Measurements from ENCODE around the gene BHLHE41. TPM values are rescaled to one million over a fixed set of nuclear protein-coding genes. Genes with fewer than 3 reads are reported as not detected.

Gene BHLHE41
- total and polyA plus RNA-seq, 9 donors, result 1.1 to 3.9 (median 1.8) TPM

DNA sequence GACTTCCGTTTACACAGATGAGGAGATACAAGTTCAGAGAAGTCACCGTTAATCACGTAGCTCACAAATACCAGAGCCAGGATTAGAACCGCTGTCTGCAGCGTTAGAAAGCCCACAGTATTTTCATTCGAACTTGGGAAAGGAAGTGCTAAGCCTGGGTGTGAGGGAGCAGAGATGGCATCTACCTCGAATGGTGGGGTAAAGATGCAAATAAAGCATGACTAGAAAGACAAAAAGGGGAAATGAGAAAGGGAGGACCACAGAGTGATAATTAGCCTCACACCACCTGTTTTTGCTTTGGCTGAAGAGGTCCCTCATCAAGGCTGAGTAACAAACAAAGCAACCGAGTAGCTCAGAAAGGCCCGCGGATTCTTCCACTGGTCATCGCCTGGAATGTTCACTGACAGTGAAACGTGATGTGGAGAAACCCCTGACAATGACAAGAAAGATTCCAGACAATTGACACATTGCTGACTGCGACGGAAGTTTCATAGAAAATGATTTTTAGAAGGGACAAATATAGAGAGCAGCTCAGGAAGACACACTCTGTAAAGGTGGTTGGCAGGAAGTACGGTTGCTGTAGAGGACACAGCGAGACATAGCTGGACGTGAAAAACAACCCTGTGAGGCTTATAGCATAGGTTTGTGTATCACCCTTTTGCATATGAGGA lies 31.5 kb upstream of the BHLHE41 start:
- Histone ChIP-seq H3K9me3 (replicated peaks; ENCODE audit: control insufficient read depth, low read depth, low read length) (no peaks in the 10 kb centered on the region), H3K4me1 (ENCODE audit: control insufficient read depth, insufficient read depth, low read length) (peaks cover 2% of the 10 kb centered on the region), H3K36me3 (ENCODE audit: control insufficient read depth, insufficient read depth, low read length) (no peaks in the 10 kb centered on the region), H3K27me3 (ENCODE audit: control insufficient read depth, insufficient read depth, low read length) (no peaks in the 10 kb centered on the region), H3K27ac (ENCODE audit: low read length) (no peak overlapping the region), H3K4me3 (ENCODE audit: low read length) (no peak overlapping the region)
- 64% methylated on average over 14 of the region's 17 CpGs for WGBS (ENCODE audit: insufficient coverage)
- DNase-seq, result no peak

- H3K9me3 ChIP-seq (replicated peaks; ENCODE audit: control insufficient read depth, low read depth, low read length), result no peaks in the 10 kb centered on the region
- H3K36me3 ChIP-seq (ENCODE audit: control insufficient read depth, insufficient read depth, low read length), result no peaks in the 10 kb centered on the region
- peaks cover 2% of the 10 kb centered on the region for H3K4me1 ChIP-seq (ENCODE audit: control insufficient read depth, insufficient read depth, low read length)
- H3K27ac ChIP-seq (ENCODE audit: low read length), result no peak overlapping the region
- 81% methylated on average over 4 of the region's 5 CpGs for WGBS (ENCODE audit: insufficient coverage)
- no peak for DNase-seq
- no peaks in the 10 kb centered on the region for H3K27me3 ChIP-seq (ENCODE audit: control insufficient read depth, insufficient read depth, low read length)
- H3K4me3 ChIP-seq (ENCODE audit: low read length), result no peak overlapping the region
Observed at GRCh38 chr12:26153421-26154154, 28.8 kb upstream of the BHLHE41 start.

DNA sequence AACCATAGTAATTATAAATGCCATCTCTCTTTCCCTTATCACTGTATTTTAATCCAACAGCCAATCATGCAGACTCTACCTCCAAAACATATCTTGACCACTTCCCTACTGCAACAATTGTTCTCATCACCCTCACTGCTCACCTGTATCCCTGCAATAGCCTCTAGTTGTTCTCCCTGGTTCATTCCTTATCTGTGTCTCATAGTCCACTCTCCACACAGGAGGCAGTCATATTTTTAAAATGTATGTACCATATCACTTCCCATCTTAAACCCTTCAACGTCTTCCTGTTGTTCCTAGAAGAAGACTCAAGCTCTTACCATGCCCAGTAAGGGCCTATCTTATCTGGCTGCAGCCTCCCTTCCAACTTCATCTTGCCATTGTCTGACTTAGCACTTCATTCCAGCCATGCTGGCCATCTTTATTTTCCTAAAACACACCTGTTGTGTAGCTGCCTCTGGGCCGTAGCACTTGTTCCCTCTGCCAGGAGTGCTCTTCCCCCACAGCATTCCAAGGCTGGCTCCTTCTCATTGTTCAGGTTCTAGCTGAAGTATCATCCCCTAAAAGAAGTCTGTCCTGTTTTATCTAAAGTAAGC lies 27.8 kb upstream of the BHLHE41 start:
- 75% methylated on average over 2 of the region's 2 CpGs for WGBS (ENCODE audit: insufficient coverage)
- peaks cover 2% of the 10 kb centered on the region for H3K4me1 ChIP-seq (ENCODE audit: control insufficient read depth, insufficient read depth, low read length)
- no peak overlapping the region for H3K4me3 ChIP-seq (ENCODE audit: low read length)
- no peak overlapping the region for H3K27ac ChIP-seq (ENCODE audit: low read length)
- DNase-seq, result no peak
- no peaks in the 10 kb centered on the region for H3K36me3 ChIP-seq (ENCODE audit: control insufficient read depth, insufficient read depth, low read length)
- H3K27me3 ChIP-seq (ENCODE audit: control insufficient read depth, insufficient read depth, low read length), result no peaks in the 10 kb centered on the region
- no peaks in the 10 kb centered on the region for H3K9me3 ChIP-seq (replicated peaks; ENCODE audit: control insufficient read depth, low read depth, low read length)

GRCh38 chr12:26150736-26151450 lies 26.1 kb upstream of the BHLHE41 start:
- no CpG with 5 or more reads among the region's 2 CpGs for WGBS (ENCODE audit: insufficient coverage)
- Histone ChIP-seq H3K36me3 (ENCODE audit: control insufficient read depth, insufficient read depth, low read length) (no peaks in the 10 kb centered on the region), H3K27ac (ENCODE audit: low read length) (no peak overlapping the region), H3K9me3 (replicated peaks; ENCODE audit: control insufficient read depth, low read depth, low read length) (no peaks in the 10 kb centered on the region), H3K4me1 (ENCODE audit: control insufficient read depth, insufficient read depth, low read length) (peaks cover 2% of the 10 kb centered on the region), H3K4me3 (ENCODE audit: low read length) (no peak overlapping the region), H3K27me3 (ENCODE audit: control insufficient read depth, insufficient read depth, low read length) (no peaks in the 10 kb centered on the region)
- DNase-seq, result peak; percentile 76

- Histone ChIP-seq H3K36me3 (ENCODE audit: control insufficient read depth, insufficient read depth, low read length) (no peaks in the 10 kb centered on the region), H3K27ac (ENCODE audit: low read length) (no peak overlapping the region), H3K4me1 (ENCODE audit: control insufficient read depth, insufficient read depth, low read length) (peaks cover 2% of the 10 kb centered on the region), H3K4me3 (ENCODE audit: low read length) (no peak overlapping the region), H3K27me3 (ENCODE audit: control insufficient read depth, insufficient read depth, low read length) (peaks cover 2% of the 10 kb centered on the region), H3K9me3 (replicated peaks; ENCODE audit: control insufficient read depth, low read depth, low read length) (no peaks in the 10 kb centered on the region)
- WGBS (ENCODE audit: insufficient coverage), result no CpG with 5 or more reads among the region's 5 CpGs
- DNase-seq, result no peak
Observed at GRCh38 chr12:26149968-26150500, 25.2 kb upstream of the BHLHE41 start.

- H3K27ac ChIP-seq (ENCODE audit: low read length), result no peak overlapping the region
- WGBS (ENCODE audit: insufficient coverage), result 89% methylated on average over 2 of the region's 7 CpGs
Observed at GRCh38 chr12:26148291-26148690, 23.5 kb upstream of the BHLHE41 start.

DNA sequence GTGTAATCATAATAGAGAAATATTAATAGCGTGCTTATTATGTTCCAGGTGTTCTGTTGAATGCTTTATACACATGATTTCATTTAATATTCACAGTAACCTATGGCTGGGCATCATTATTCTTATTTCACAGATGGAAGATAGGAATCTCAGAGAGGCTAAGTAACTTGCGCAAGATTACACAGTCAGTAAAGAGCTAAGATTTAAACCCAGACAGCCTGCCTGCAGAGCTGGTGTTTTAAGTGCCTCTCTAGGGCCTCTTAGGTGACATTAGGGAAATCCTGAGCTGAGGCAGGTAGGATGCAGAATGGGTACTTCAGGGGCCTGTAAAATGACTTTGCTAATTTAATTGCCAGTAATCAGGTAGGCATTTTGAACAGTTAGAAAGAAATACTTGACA lies 18.5 kb upstream of the BHLHE41 start:
- H3K4me1 ChIP-seq (ENCODE audit: control insufficient read depth, insufficient read depth, low read length), result no peaks in the 10 kb centered on the region
- H3K9me3 ChIP-seq (replicated peaks; ENCODE audit: control insufficient read depth, low read depth, low read length), result no peaks in the 10 kb centered on the region
- H3K27ac ChIP-seq (ENCODE audit: low read length), result no peak overlapping the region
- H3K4me3 ChIP-seq (ENCODE audit: low read length), result no peak overlapping the region
- peaks cover 2% of the 10 kb centered on the region for H3K27me3 ChIP-seq (ENCODE audit: control insufficient read depth, insufficient read depth, low read length)
- DNase-seq, result no peak
- H3K36me3 ChIP-seq (ENCODE audit: control insufficient read depth, insufficient read depth, low read length), result no peaks in the 10 kb centered on the region
- 67% methylated on average over 1 of the region's 2 CpGs for WGBS (ENCODE audit: insufficient coverage)

More at GRCh38 chr12:26148291-26148690, 23.5 kb upstream of the BHLHE41 start:
- Histone ChIP-seq H3K36me3 (ENCODE audit: control insufficient read depth, insufficient read depth, low read length) (no peaks in the 10 kb centered on the region), H3K4me3 (ENCODE audit: low read length) (no peak overlapping the region), H3K4me1 (ENCODE audit: control insufficient read depth, insufficient read depth, low read length) (no peaks in the 10 kb centered on the region), H3K9me3 (replicated peaks; ENCODE audit: control insufficient read depth, low read depth, low read length) (no peaks in the 10 kb centered on the region), H3K27me3 (ENCODE audit: control insufficient read depth, insufficient read depth, low read length) (peaks cover 2% of the 10 kb centered on the region)
- no peak for DNase-seq

- Histone ChIP-seq H3K9me3 (replicated peaks; ENCODE audit: control insufficient read depth, low read depth, low read length) (no peaks in the 10 kb centered on the region), H3K4me3 (ENCODE audit: low read length) (no peak overlapping the region), H3K4me1 (ENCODE audit: control insufficient read depth, insufficient read depth, low read length) (peaks cover 7% of the 10 kb centered on the region), H3K27ac (ENCODE audit: low read length) (no peak overlapping the region), H3K27me3 (ENCODE audit: control insufficient read depth, insufficient read depth, low read length) (no peaks in the 10 kb centered on the region), H3K36me3 (ENCODE audit: control insufficient read depth, insufficient read depth, low read length) (no peaks in the 10 kb centered on the region)
- DNase-seq, result no peak
Observed at GRCh38 chr12:26138860-26139259, 14.0 kb upstream of the BHLHE41 start.

- H3K27ac ChIP-seq (ENCODE audit: low read length), result no peak overlapping the region
- H3K4me3 ChIP-seq (ENCODE audit: low read length), result no peak overlapping the region
- DNase-seq, result no peak
- no peaks in the 10 kb centered on the region for H3K36me3 ChIP-seq (ENCODE audit: control insufficient read depth, insufficient read depth, low read length)
- WGBS (ENCODE audit: insufficient coverage), result no CpG with 5 or more reads among the region's 3 CpGs
- no peaks in the 10 kb centered on the region for H3K27me3 ChIP-seq (ENCODE audit: control insufficient read depth, insufficient read depth, low read length)
- peaks cover 7% of the 10 kb centered on the region for H3K4me1 ChIP-seq (ENCODE audit: control insufficient read depth, insufficient read depth, low read length)
- no peaks in the 10 kb centered on the region for H3K9me3 ChIP-seq (replicated peaks; ENCODE audit: control insufficient read depth, low read depth, low read length)
Observed at GRCh38 chr12:26136688-26137087, 11.9 kb upstream of the BHLHE41 start.

GRCh38 chr12:26135571-26135970 lies 10.7 kb upstream of the BHLHE41 start:
- Histone ChIP-seq H3K36me3 (ENCODE audit: control insufficient read depth, insufficient read depth, low read length) (no peaks in the 10 kb centered on the region), H3K4me1 (ENCODE audit: control insufficient read depth, insufficient read depth, low read length) (peaks cover 7% of the 10 kb centered on the region), H3K27me3 (ENCODE audit: control insufficient read depth, insufficient read depth, low read length) (no peaks in the 10 kb centered on the region), H3K4me3 (ENCODE audit: low read length) (no peak overlapping the region), H3K27ac (ENCODE audit: low read length) (no peak overlapping the region), H3K9me3 (replicated peaks; ENCODE audit: control insufficient read depth, low read depth, low read length) (no peaks in the 10 kb centered on the region)
- WGBS (ENCODE audit: insufficient coverage), result 100% methylated on average over 1 of the region's 3 CpGs
- DNase-seq, result no peak

All from muscle of leg (tissue), 11 donors.